Measurements from ENCODE around the gene HFM1. TPM values are rescaled to one million over a fixed set of nuclear protein-coding genes. Genes with fewer than 3 reads are reported as not detected.

Gene HFM1
- total and polyA plus RNA-seq, 9 of the 15 experiments (the other 6 are each of a cell fraction or from before 2014, with no cell fraction given) = 1.5 to 6.4 (median 3.7) TPM

GRCh38 chr1:91234181-91234580, 170.5 kb downstream of the HFM1 start:
- TF ChIP-seq EHMT2 (IDR thresholded peaks at IDR 0.05) = no peak
- TF ChIP-seq, protein P1, sequence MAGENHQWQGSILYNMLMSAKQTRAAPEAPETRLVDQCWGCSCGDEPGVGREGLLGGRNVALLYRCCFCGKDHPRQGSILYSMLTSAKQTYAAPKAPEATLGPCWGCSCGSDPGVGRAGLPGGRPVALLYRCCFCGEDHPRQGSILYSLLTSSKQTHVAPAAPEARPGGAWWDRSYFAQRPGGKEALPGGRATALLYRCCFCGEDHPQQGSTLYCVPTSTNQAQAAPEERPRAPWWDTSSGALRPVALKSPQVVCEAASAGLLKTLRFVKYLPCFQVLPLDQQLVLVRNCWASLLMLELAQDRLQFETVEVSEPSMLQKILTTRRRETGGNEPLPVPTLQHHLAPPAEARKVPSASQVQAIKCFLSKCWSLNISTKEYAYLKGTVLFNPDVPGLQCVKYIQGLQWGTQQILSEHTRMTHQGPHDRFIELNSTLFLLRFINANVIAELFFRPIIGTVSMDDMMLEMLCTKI (IDR thresholded peaks at IDR 0.05; ENCODE audit: partially characterized antibody) = no peak
- TF ChIP-seq MTF1 (CRISPR knock-in tag; IDR thresholded peaks at IDR 0.05; ENCODE audit: borderline replicate concordance) = no peak
- TF ChIP-seq, protein P2, sequence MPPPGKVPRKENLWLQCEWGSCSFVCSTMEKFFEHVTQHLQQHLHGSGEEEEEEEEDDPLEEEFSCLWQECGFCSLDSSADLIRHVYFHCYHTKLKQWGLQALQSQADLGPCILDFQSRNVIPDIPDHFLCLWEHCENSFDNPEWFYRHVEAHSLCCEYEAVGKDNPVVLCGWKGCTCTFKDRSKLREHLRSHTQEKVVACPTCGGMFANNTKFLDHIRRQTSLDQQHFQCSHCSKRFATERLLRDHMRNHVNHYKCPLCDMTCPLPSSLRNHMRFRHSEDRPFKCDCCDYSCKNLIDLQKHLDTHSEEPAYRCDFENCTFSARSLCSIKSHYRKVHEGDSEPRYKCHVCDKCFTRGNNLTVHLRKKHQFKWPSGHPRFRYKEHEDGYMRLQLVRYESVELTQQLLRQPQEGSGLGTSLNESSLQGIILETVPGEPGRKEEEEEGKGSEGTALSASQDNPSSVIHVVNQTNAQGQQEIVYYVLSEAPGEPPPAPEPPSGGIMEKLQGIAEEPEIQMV (tag; conservative IDR thresholded peaks at IDR 0.05; ENCODE audit: low read depth) = no peak
- no peak for TF ChIP-seq SMC3 (conservative IDR thresholded peaks at IDR 0.05; ENCODE audit: insufficient read depth, low read depth, low read length)
- no peak for TF ChIP-seq GMEB1 (CRISPR knock-in tag; IDR thresholded peaks at IDR 0.05)
- TF ChIP-seq PTTG1 (tag; IDR thresholded peaks at IDR 0.05; ENCODE audit: low read depth) = no peak
- no peak for TF ChIP-seq CC2D1A (IDR thresholded peaks at IDR 0.05)
- TF ChIP-seq FOXP1 (CRISPR knock-in tag; IDR thresholded peaks at IDR 0.05) = no peak
- no peak for TF ChIP-seq HOXB6 (CRISPR knock-in tag; IDR thresholded peaks at IDR 0.05; ENCODE audit: borderline replicate concordance)
- TF ChIP-seq SAP30 (IDR thresholded peaks at IDR 0.05; ENCODE audit: borderline replicate concordance, insufficient read depth, low read depth, low read length, poor library complexity, severe bottlenecking) = no peak
- TF ChIP-seq HDAC3 (IDR thresholded peaks at IDR 0.05; ENCODE audit: borderline replicate concordance, partially characterized antibody) = no peak
- TF ChIP-seq ZNF75A (CRISPR knock-in tag; IDR thresholded peaks at IDR 0.05) = no peak
- TF ChIP-seq TBP (optimal IDR thresholded peaks at IDR 0.05; ENCODE audit: low read depth, low read length) = no peak
- no peak for TF ChIP-seq ZNF316 (IDR thresholded peaks at IDR 0.05)
- BruUV-seq (replicated peaks) = no TSS peak
- no peak for DNase-seq (ENCODE audit: extremely low read depth in 1 of 4, low spot score in 3 of 4)
- POLR2A ChIA-PET = no interaction called here
- Histone ChIP-seq H3K27me3 (ENCODE audit: control insufficient read depth in 2 of 2, insufficient read depth in 2 of 2, low read length in 2 of 2) (no peaks in the 10 kb centered on the region; a peak in 1 of 5 replicates), H3K36me3 (ENCODE audit: control insufficient read depth, insufficient read depth, low read length) (no peaks in the 10 kb centered on the region), H3K4me1 (replicated peaks in 1 of 2; ENCODE audit: control insufficient read depth in 2 of 2, insufficient read depth in 2 of 2, low read length in 2 of 2) (no peaks in the 10 kb centered on the region; a peak in 1 of 5 replicates), H4K20me1 (replicated peaks; ENCODE audit: control insufficient read depth, insufficient read depth, low read length) (no peaks in the 10 kb centered on the region), H3K9me1 (ENCODE audit: control insufficient read depth, insufficient read depth, low read length) (no peaks in the 10 kb centered on the region), H3K4me3 (no peak overlapping the region), H3K4me2 (ENCODE audit: insufficient read depth, low read length) (no peak overlapping the region), H3K27ac (ENCODE audit: extremely low read depth, low read depth, low read length) (no peak overlapping the region), H3K9me3 (replicated peaks; ENCODE audit: control insufficient read depth, insufficient read depth, low read depth, low read length) (no peaks in the 10 kb centered on the region), H3K79me2 (ENCODE audit: control insufficient read depth, insufficient read depth, low read length) (no peaks in the 10 kb centered on the region), H3K9ac (ENCODE audit: insufficient read depth in 1 of 2, low read depth in 2 of 2, low read length in 2 of 2) (no peak overlapping the region), H2AFZ (ENCODE audit: low read depth, low read length) (no peak overlapping the region)
- intact Hi-C loops (cut with micrococcal nuclease) (no loop called here), in situ Hi-C loops (cut with MboI) (no loop called here)
- CTCF ChIA-PET (ENCODE audit: low intra/inter-chr PET ratio) = no interaction called here
- no peak for FAIRE-seq
- 0% methylated on average over 1 of the region's 1 CpG for WGBS (ENCODE audit: insufficient coverage, low coverage, missing lambda C conversion rate)
- no peak for ATAC-seq

Measured in K562 (cell line).